Fibroblast of lung (primary cell): ENCODE measurements around the gene PPP4R2. TPM values are rescaled to one million over a fixed set of nuclear protein-coding genes. Genes with fewer than 3 reads are reported as not detected.

Experiments
- DNase-seq, 2 donors: peaks; one replicate each; pipeline versions ENCODE4 v3.0.0 to v3.0.0-alpha.2; 2010; ENCODE audit warnings: low read depth in 2 of 2
- H2AFZ ChIP-seq: 2 replicates; pipeline ENCODE4 v1.5.1; 2012; ENCODE audit warnings: low read length, control low read depth, inconsistent platforms
- H3K27ac ChIP-seq: 2 replicates; pipeline ENCODE4 v1.5.1; 2011; ENCODE audit warnings: low read length, control low read depth; ENCODE audit not compliant: insufficient read depth
- H3K27me3 ChIP-seq: 2 replicates; pipeline ENCODE4 v1.5.1; 2011; ENCODE audit warnings: mild to moderate bottlenecking, low read length; ENCODE audit not compliant: control insufficient read depth, insufficient read depth
- H3K36me3 ChIP-seq: 2 replicates; pipeline ENCODE4 v1.5.1; 2011; ENCODE audit warnings: low read length; ENCODE audit not compliant: control insufficient read depth, insufficient read depth
- H3K4me1 ChIP-seq: 2 replicates; pipeline ENCODE4 v1.5.1; 2011; ENCODE audit warnings: low read length; ENCODE audit not compliant: control insufficient read depth, insufficient read depth; ENCODE audit errors: extremely low read depth
- H3K4me2 ChIP-seq: 2 replicates; pipeline ENCODE4 v1.5.1; 2011; ENCODE audit warnings: low read length, control low read depth; ENCODE audit not compliant: insufficient read depth; ENCODE audit errors: extremely low read depth
- H3K4me3 ChIP-seq, 4 experiments: fragments of 200-600 bp in 1 of 4; sonication (generic) in 1 of 4; replicated peaks in 1 of 4; 2 replicates each; pipeline ENCODE4 v1.5.1; 2011 to 2016; ENCODE audit warnings: low read length in 4 of 4, low read depth in 3 of 4, mild to moderate bottlenecking in 3 of 4, control low read depth in 2 of 4, inconsistent platforms in 1 of 4, mixed read lengths in 1 of 4; ENCODE audit not compliant: insufficient read depth in 1 of 4; ENCODE audit errors: control extremely low read depth in 1 of 4
- H3K79me2 ChIP-seq: 2 replicates; pipeline ENCODE4 v1.5.1; 2012; ENCODE audit warnings: mild to moderate bottlenecking, low read length, inconsistent platforms; ENCODE audit not compliant: control insufficient read depth, insufficient read depth
- H3K9ac ChIP-seq: 2 replicates; pipeline ENCODE4 v1.5.1; 2011; ENCODE audit warnings: mild to moderate bottlenecking, low read length, control low read depth; ENCODE audit not compliant: insufficient read depth
- H3K9me3 ChIP-seq: 2 replicates; pipeline ENCODE4 v1.5.1; 2012; ENCODE audit warnings: low read depth, low read length; ENCODE audit not compliant: control insufficient read depth, insufficient read depth
- H4K20me1 ChIP-seq: 2 replicates; pipeline ENCODE4 v1.5.1; 2011; ENCODE audit warnings: low read length; ENCODE audit not compliant: control insufficient read depth, insufficient read depth; ENCODE audit errors: extremely low read depth
- EZH2 ChIP-seq: IDR thresholded peaks from 2 replicates; pipeline ENCODE4 v1.5.1; 2012; ENCODE audit warnings: low read length, control low read depth, mild to moderate bottlenecking; ENCODE audit errors: missing control alignments
- polyA plus RNA-seq, 2 donors: library from polyadenylated mRNA; depleted of rRNA in 1 of 2; stranded (reverse) in 1 of 2; unstranded in 1 of 2; fragments of >200 nt; gene quantifications; 2 replicates each; pipeline ENCODE4 v1.2.1, GENCODE V29; 2011 to 2012; ENCODE audit warnings: missing spikeins in 1 of 2
- total RNA-seq: library from RNA; depleted of rRNA; stranded (reverse); fragments of >200 nt; gene quantifications from 2 replicates; pipeline ENCODE4 v1.2.1, GENCODE V29; 2014
- TF ChIP-seq, protein P1 (sequence below), 2 donors: IDR thresholded peaks in 1 of 2; conservative IDR thresholded peaks in 1 of 2; 1 replicate in 1 of 2; 2 replicates in 1 of 2; pipeline ENCODE4 v1.5.1; 2011 to 2012; ENCODE audit warnings: low read length in 2 of 2, control low read depth in 1 of 2, inconsistent platforms in 1 of 2, low read depth in 1 of 2, mild to moderate bottlenecking in 1 of 2

The PPP4R2 gene
- total and polyA plus RNA-seq, 2 donors (not counting 1 experiment from before 2014, with no cell fraction given): 35.5 to 65.6 TPM

DNA sequence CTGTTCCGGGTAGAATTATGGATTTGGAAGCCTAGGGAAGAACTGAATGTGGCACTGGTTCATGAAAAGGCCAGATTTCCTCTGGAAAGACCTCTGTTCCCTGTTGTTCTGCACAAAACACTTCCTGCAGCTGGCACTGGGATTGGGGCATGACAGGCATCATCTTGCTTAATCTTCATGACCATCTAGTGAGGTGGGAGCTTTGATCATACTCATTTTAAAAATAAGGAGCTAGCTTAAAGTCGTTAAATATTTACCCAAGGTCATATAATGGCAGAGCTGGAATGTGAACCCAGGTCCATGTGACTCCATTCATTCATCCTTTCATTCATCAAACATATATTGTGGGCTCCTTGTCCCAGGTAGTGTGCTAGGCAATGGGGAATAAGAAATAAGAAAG lies 105.3 kb downstream of the PPP4R2 start:
- Histone ChIP-seq H2AFZ (no peak overlapping the region), H3K36me3 (no peaks in the 10 kb centered on the region), H3K79me2 (no peaks in the 10 kb centered on the region), H4K20me1 (no peaks in the 10 kb centered on the region), H3K27ac (no peak overlapping the region), H3K9ac (no peak overlapping the region), H3K9me3 (no peaks in the 10 kb centered on the region), H3K4me3 (no peak overlapping the region), H3K27me3 (no peaks in the 10 kb centered on the region), H3K4me2 (no peak overlapping the region), H3K4me1 (no peaks in the 10 kb centered on the region)
- no peak for DNase-seq
- TF ChIP-seq, protein P1, sequence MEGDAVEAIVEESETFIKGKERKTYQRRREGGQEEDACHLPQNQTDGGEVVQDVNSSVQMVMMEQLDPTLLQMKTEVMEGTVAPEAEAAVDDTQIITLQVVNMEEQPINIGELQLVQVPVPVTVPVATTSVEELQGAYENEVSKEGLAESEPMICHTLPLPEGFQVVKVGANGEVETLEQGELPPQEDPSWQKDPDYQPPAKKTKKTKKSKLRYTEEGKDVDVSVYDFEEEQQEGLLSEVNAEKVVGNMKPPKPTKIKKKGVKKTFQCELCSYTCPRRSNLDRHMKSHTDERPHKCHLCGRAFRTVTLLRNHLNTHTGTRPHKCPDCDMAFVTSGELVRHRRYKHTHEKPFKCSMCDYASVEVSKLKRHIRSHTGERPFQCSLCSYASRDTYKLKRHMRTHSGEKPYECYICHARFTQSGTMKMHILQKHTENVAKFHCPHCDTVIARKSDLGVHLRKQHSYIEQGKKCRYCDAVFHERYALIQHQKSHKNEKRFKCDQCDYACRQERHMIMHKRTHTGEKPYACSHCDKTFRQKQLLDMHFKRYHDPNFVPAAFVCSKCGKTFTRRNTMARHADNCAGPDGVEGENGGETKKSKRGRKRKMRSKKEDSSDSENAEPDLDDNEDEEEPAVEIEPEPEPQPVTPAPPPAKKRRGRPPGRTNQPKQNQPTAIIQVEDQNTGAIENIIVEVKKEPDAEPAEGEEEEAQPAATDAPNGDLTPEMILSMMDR (conservative IDR thresholded peaks at IDR 0.05 in 1 of 2, IDR thresholded peaks at IDR 0.05 in 1 of 2; ENCODE audit: low read depth in 1 of 2, low read length in 2 of 2): no peak
- TF ChIP-seq EZH2: no peak

GRCh38 chr3:73107215-73107614 lies 110.6 kb downstream of the PPP4R2 start:
- H3K36me3 ChIP-seq: no peaks in the 10 kb centered on the region

DNA sequence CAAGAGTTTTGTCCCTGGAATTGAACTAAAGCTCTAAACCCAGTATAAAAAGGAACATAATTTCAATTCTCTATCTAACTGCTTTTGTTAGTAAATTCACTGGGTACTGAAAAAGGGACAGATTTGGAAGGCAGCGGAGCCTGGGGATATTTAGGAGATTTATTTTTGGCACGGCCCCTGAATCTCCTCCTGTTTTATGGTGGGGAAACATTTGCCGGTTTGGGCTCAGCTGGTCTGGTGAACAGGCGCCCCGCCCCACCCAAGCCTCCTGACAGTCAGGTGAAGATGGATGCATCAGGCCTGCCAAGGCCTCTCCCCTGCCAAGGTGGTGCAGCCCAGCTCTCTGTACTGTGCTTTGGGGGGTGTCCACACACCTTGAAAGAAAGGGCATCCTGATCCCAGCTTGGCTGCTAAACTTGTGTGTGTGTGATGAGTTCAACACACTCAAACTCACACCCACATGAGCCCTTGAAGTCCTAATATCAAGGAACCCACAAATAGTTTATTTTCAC lies 111.1 kb downstream of the PPP4R2 start:
- Histone ChIP-seq H3K4me2 (no peak overlapping the region), H3K79me2 (no peaks in the 10 kb centered on the region), H3K4me1 (no peaks in the 10 kb centered on the region), H3K9ac (no peak overlapping the region), H3K9me3 (no peaks in the 10 kb centered on the region), H3K4me3 (no peak overlapping the region), H4K20me1 (no peaks in the 10 kb centered on the region), H3K27ac (no peak overlapping the region), H3K27me3 (no peaks in the 10 kb centered on the region), H3K36me3 (no peaks in the 10 kb centered on the region), H2AFZ (no peak overlapping the region)
- DNase-seq: no peak
- TF ChIP-seq, protein P1 (conservative IDR thresholded peaks at IDR 0.05 in 1 of 2, IDR thresholded peaks at IDR 0.05 in 1 of 2; ENCODE audit: low read depth in 1 of 2, low read length in 2 of 2): no peak
- TF ChIP-seq EZH2: no peak

More at GRCh38 chr3:73107215-73107614, 110.6 kb downstream of the PPP4R2 start:
- Histone ChIP-seq H3K4me3 (no peak overlapping the region), H3K79me2 (no peaks in the 10 kb centered on the region), H2AFZ (no peak overlapping the region), H4K20me1 (no peaks in the 10 kb centered on the region), H3K4me2 (no peak overlapping the region), H3K4me1 (no peaks in the 10 kb centered on the region), H3K27me3 (no peaks in the 10 kb centered on the region), H3K9me3 (no peaks in the 10 kb centered on the region), H3K27ac (no peak overlapping the region), H3K9ac (no peak overlapping the region)
- DNase-seq: no peak
- TF ChIP-seq, protein P1 (conservative IDR thresholded peaks at IDR 0.05 in 1 of 2, IDR thresholded peaks at IDR 0.05 in 1 of 2; ENCODE audit: low read depth in 1 of 2, low read length in 2 of 2): no peak
- TF ChIP-seq EZH2: no peak
